ENCODE data around the gene STMN3. TPM values are rescaled to one million over a fixed set of nuclear protein-coding genes. Genes with fewer than 3 reads are reported as not detected.

Gene STMN3
- total and polyA plus RNA-seq, 10 of the 15 experiments (the other 5 are each of a cell fraction or from before 2014, with no cell fraction given): 0.09 to 3.6 (median 1.4) TPM; not detected in 1

- POLR2A ChIA-PET: no interaction called here
- ATAC-seq: no peak
- RAD21 ChIA-PET (ENCODE audit: unreplicated experiment): no interaction called here
- Histone ChIP-seq H3K79me2 (ENCODE audit: control insufficient read depth, insufficient read depth, low read length) (peaks cover 1% of the 10 kb centered on the region; the same call in 1 of the 2 replicates), H3K9ac (ENCODE audit: control insufficient read depth, insufficient read depth, low read length) (no peak overlapping the region), H3K4me1 (ENCODE audit: control insufficient read depth, insufficient read depth, low read length) (peaks cover 12% of the 10 kb centered on the region), H3K36me3 (ENCODE audit: control insufficient read depth in 2 of 2, insufficient read depth in 2 of 2, low read length in 1 of 2) (no peaks in the 10 kb centered on the region), H4K20me1 (ENCODE audit: control insufficient read depth, insufficient read depth) (no peaks in the 10 kb centered on the region), H3K27me3 (replicated peaks in 1 of 2; ENCODE audit: control insufficient read depth in 2 of 2, insufficient read depth in 2 of 2, low read length in 1 of 2) (no peaks in the 10 kb centered on the region; a peak in 1 of 4 replicates), H2AFZ (ENCODE audit: control insufficient read depth, low read depth, low read length) (no peak overlapping the region), H3K4me3 (no peak overlapping the region), H3K4me2 (ENCODE audit: control insufficient read depth, insufficient read depth) (no peak overlapping the region), H3K9me3 (replicated peaks; ENCODE audit: control insufficient read depth, insufficient read depth, low read length) (no peaks in the 10 kb centered on the region), H3K27ac (ENCODE audit: control insufficient read depth, insufficient read depth) (no peak overlapping the region)
- intact Hi-C loops (cut with micrococcal nuclease; ENCODE audit: unreplicated experiment): no loop called here
- BruUV-seq (replicated peaks): no TSS peak
- no peak for FAIRE-seq
- 75% methylated on average over 12 of the region's 15 CpGs for WGBS (ENCODE audit: insufficient coverage, insufficient replicate concordance, low lambda C conversion rate, missing lambda C conversion rate)
- in situ Hi-C loops (cut with MboI): no loop called here
- no peak for DNase-seq (ENCODE audit: low read depth, low spot score)
- SMC1A ChIA-PET (ENCODE audit: uncharacterized antibody, unreplicated experiment): no interaction called here
- CTCF ChIA-PET: no interaction called here
- TF ChIP-seq POLR2AphosphoS2 (IDR thresholded peaks at IDR 0.05; ENCODE audit: low read depth, low read length) (no peak), USF1 (IDR thresholded peaks at IDR 0.05; ENCODE audit: borderline replicate concordance, extremely low read length, insufficient read depth, low read depth, low read length) (no peak), BCL3 (IDR thresholded peaks at IDR 0.05; ENCODE audit: borderline replicate concordance, insufficient read depth, low read depth, low read length, poor library complexity, severe bottlenecking) (no peak), RUNX3 (IDR thresholded peaks at IDR 0.05; ENCODE audit: low read length) (no peak), ZNF687 (IDR thresholded peaks at IDR 0.05) (no peak), SIN3A (IDR thresholded peaks at IDR 0.05; ENCODE audit: low read depth, low read length) (no peak), SMC3 (IDR thresholded peaks at IDR 0.05; ENCODE audit: borderline replicate concordance, low read length) (no peak), MYC (IDR thresholded peaks at IDR 0.05; ENCODE audit: insufficient read depth, insufficient read length, insufficient replicate concordance, low read length, severe bottlenecking) (no peak), POLR2AphosphoS5 (IDR thresholded peaks at IDR 0.05; ENCODE audit: low read length) (no peak), MXI1 (IDR thresholded peaks at IDR 0.05; ENCODE audit: low read depth, low read length) (no peak)
- TF ChIP-seq, protein P1, sequence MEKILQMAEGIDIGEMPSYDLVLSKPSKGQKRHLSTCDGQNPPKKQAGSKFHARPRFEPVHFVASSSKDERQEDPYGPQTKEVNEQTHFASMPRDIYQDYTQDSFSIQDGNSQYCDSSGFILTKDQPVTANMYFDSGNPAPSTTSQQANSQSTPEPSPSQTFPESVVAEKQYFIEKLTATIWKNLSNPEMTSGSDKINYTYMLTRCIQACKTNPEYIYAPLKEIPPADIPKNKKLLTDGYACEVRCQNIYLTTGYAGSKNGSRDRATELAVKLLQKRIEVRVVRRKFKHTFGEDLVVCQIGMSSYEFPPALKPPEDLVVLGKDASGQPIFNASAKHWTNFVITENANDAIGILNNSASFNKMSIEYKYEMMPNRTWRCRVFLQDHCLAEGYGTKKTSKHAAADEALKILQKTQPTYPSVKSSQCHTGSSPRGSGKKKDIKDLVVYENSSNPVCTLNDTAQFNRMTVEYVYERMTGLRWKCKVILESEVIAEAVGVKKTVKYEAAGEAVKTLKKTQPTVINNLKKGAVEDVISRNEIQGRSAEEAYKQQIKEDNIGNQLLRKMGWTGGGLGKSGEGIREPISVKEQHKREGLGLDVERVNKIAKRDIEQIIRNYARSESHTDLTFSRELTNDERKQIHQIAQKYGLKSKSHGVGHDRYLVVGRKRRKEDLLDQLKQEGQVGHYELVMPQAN (conservative IDR thresholded peaks at IDR 0.05): no peak
- TF ChIP-seq, protein P2, sequence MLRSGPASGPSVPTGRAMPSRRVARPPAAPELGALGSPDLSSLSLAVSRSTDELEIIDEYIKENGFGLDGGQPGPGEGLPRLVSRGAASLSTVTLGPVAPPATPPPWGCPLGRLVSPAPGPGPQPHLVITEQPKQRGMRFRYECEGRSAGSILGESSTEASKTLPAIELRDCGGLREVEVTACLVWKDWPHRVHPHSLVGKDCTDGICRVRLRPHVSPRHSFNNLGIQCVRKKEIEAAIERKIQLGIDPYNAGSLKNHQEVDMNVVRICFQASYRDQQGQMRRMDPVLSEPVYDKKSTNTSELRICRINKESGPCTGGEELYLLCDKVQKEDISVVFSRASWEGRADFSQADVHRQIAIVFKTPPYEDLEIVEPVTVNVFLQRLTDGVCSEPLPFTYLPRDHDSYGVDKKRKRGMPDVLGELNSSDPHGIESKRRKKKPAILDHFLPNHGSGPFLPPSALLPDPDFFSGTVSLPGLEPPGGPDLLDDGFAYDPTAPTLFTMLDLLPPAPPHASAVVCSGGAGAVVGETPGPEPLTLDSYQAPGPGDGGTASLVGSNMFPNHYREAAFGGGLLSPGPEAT (IDR thresholded peaks at IDR 0.05; ENCODE audit: low read depth): no peak
Measured at GRCh38 chr20:63643946-63644345, 9.3 kb downstream of the STMN3 start.
